ENCODE measurements around the gene SCD5. TPM values are rescaled to one million over a fixed set of nuclear protein-coding genes. Genes with fewer than 3 reads are reported as not detected.

The SCD5 gene
- total RNA-seq, 2 experiments from 2014 or later = 1.3 to 1.7 TPM

DNA sequence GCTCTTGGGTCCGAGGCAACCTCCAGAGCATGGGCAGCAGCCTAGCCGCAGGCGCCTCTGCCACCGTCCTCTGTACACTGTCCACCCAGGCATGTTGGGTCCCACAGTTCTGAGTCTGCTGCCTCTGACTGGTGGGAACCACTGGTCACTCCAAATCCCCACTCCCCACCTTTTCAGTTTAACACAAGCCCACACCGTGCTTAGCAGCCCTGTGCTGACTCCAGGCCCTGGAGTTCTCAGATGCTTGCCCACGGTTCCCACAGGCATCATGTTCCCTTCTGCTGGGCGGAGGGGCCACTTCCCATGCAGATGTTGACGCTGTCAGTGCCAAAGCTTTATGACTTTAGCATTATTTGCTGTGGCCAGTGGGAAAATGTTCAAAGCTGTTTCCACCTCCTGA lies 104.5 kb downstream of the SCD5 start:
- ChIA-PET CTCF (interaction anchor here (1.1 kb wide), 1 partner anchor 10 kb away, joined by 3 read pairs; no protein-coding TSS in a partner anchor), POLR2A (no interaction called here)
- no peak overlapping the region for H3K4me3 Mint-ChIP-seq
- H3K9me3 Mint-ChIP-seq (ENCODE audit: low read depth) = no peaks in the 10 kb centered on the region
- intact Hi-C loops (cut with DNase I, micrococcal nuclease) = no loop called here
- no peaks in the 10 kb centered on the region for H3K4me1 Mint-ChIP-seq
- ATAC-seq (no peak), DNase-seq (no peak)
- H3K27ac Mint-ChIP-seq = no peak overlapping the region
- H3K36me3 Mint-ChIP-seq (ENCODE audit: low read depth) = no peaks in the 10 kb centered on the region
- H3K27me3 Mint-ChIP-seq = peaks cover 4% of the 10 kb centered on the region

DNA sequence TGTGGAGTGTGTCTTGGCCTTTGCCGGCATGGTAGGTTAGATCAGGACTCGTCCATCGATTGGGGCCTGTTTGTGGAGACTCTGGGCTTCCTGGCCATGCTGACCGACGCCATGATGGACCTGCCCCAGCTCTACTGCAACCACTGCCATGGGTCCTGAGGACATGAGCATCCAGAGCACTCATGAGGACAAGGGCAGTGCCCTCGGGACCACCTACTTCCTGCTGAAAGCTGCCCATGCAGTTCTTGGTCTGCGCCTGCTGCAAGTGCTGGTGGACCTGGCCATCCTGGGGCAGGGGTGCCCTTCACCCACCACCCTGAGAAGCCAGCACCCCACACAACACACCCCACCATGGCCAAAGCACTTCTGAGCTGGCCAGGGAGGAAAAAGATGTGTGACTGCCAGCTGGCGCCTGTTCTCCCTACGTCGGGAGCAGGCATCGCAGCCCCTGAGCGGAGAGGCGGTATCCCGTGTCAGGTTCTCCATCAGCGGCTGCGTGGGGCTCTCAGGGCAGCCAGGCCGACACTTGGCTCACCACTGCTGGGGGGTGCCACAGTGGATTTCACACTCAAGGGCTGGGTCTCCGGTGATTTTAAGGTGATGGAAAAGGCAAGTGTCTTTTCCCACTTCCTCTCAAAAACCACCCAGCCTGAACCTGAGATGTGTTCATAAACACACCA lies 106.4 kb downstream of the SCD5 start:
- DNase-seq (no peak), ATAC-seq (no peak)
- Mint-ChIP-seq H3K4me1 (no peaks in the 10 kb centered on the region), H3K27me3 (peaks cover 2% of the 10 kb centered on the region), H3K9me3 (ENCODE audit: low read depth) (no peaks in the 10 kb centered on the region), H3K4me3 (no peak overlapping the region), H3K36me3 (ENCODE audit: low read depth) (no peaks in the 10 kb centered on the region), H3K27ac (no peak overlapping the region)
- intact Hi-C loops (cut with DNase I, micrococcal nuclease) = no loop called here
- ChIA-PET CTCF (interaction anchor here (1.0 kb wide), 1 partner anchor 47 kb away, joined by 4 read pairs; no protein-coding TSS in a partner anchor), POLR2A (no interaction called here)

DNA sequence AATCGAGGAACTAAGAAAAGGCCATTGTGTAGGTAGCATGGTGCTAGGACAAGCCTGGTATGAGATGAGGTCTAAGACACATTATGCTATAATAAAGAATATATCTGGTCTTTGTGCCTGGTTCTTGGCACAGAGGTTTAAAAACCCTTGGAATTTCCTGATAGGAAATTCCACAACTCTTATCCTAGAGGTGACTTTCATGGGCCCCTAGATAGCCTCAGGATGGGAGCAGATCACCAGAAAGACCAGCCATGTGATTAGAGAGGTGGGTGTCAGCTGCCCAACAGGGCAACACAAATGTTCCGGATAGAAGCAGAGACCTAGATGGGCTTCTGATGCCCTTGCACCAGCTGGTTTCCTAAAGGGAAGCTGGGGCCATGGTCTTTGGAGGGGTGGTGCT lies 107.2 kb downstream of the SCD5 start:
- no peak overlapping the region for H3K27ac Mint-ChIP-seq
- ATAC-seq = no peak
- intact Hi-C loops (cut with DNase I, micrococcal nuclease) = no loop called here
- peaks cover 2% of the 10 kb centered on the region for H3K27me3 Mint-ChIP-seq
- no peaks in the 10 kb centered on the region for H3K36me3 Mint-ChIP-seq (ENCODE audit: low read depth)
- CTCF ChIA-PET = interaction anchor here (1.0 kb wide), 1 partner anchor 48 kb away, joined by 4 read pairs; no protein-coding TSS in a partner anchor
- no peak for DNase-seq
- no peak overlapping the region for H3K4me3 Mint-ChIP-seq
- H3K4me1 Mint-ChIP-seq = no peaks in the 10 kb centered on the region
- H3K9me3 Mint-ChIP-seq (ENCODE audit: low read depth) = no peaks in the 10 kb centered on the region
- POLR2A ChIA-PET = interaction anchor here (0.6 kb wide), 1 partner anchor 109 kb away, joined by 3 read pairs; no protein-coding TSS in a partner anchor

DNA sequence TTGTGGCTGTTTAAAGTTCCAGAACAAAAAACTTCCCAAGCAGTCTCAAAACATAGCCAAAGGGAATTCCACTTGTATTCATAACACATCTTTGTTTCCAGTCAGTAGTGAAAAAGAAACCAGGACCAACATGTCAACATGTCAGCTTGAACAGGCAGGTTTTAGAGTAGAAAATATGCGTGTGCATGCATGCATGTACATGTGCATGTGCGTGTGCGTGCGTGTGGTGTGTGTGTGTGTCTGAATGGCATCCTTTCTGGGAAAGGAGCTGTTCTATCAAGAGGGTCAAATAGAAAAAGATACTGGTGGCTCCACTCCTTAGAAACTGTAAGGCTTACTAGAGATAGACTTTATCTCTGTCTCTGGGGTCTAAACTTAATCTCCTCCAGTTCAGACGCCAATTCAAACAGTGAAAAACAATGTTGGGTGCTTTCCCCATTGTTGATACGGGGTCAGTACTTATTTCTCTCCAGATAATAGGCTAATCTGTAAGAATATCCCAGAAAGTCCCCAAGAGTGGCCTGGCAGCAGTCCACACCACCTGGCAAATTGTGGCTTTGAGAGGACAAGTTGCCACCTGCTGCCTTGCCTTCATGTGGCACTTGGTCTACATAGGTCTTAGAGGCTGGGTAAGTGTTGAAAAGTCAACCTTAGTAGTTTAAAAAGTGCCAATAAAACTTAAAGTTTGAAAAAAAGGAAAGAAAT lies 110.4 kb downstream of the SCD5 start:
- Mint-ChIP-seq H3K4me3 (no peak overlapping the region), H3K36me3 (ENCODE audit: low read depth) (no peaks in the 10 kb centered on the region), H3K27me3 (peaks cover 6% of the 10 kb centered on the region), H3K27ac (no peak overlapping the region), H3K9me3 (ENCODE audit: low read depth) (no peaks in the 10 kb centered on the region), H3K4me1 (no peaks in the 10 kb centered on the region)
- ChIA-PET CTCF (interaction anchor here (0.7 kb wide), 1 partner anchor 941 kb away, joined by 4 read pairs; no protein-coding TSS in a partner anchor), POLR2A (no interaction called here)
- ATAC-seq (no peak), DNase-seq (no peak)
- intact Hi-C loops (cut with DNase I, micrococcal nuclease) = no loop called here

DNA sequence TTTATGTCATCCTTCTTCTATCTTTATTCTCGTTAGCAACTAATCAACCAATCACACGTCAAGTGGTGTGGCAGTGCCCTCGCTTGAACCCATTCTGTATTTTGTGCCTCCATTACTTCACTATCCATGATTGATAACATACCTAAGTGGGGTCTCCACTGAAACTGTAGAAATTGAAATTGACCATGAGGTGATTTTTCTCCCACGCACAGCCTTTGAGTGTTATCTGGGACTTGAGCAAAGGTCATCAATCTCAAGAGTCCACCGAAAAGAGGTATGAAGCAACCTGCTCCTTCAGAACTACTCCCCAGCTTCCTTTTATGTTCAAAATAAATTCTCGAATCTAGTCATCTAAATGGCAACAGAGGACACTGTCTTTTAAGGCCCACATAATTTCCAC lies 111.1 kb downstream of the SCD5 start:
- peaks cover 6% of the 10 kb centered on the region for H3K27me3 Mint-ChIP-seq
- H3K4me3 Mint-ChIP-seq = no peak overlapping the region
- ChIA-PET POLR2A (no interaction called here), CTCF (interaction anchor here (0.7 kb wide), 1 partner anchor 941 kb away, joined by 4 read pairs; no protein-coding TSS in a partner anchor)
- no peaks in the 10 kb centered on the region for H3K9me3 Mint-ChIP-seq (ENCODE audit: low read depth)
- DNase-seq = no peak
- H3K27ac Mint-ChIP-seq = no peak overlapping the region
- no peaks in the 10 kb centered on the region for H3K4me1 Mint-ChIP-seq
- intact Hi-C loops (cut with DNase I, micrococcal nuclease) = no loop called here
- no peaks in the 10 kb centered on the region for H3K36me3 Mint-ChIP-seq (ENCODE audit: low read depth)
- ATAC-seq = no peak

DNA sequence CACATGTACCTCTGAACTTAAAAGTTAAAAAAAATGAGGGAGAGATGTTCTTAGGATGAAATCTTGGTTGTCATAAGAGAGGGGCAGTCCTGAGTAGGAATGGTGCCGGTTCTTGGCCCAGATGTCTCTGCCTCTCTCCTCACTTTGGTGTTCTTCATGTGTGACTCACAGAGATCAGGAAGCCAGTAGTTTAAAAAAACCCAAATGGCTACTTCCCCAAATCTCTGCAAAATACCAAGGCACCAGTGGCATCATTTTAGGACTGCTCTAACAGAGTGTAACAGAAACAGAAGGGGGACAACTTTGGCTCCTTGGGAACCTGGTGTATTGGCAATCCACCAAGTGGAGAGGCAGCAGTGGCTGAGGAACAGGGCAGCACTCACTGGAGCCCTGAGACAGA lies 116.8 kb downstream of the SCD5 start:
- Mint-ChIP-seq H3K4me1 (no peaks in the 10 kb centered on the region), H3K36me3 (ENCODE audit: low read depth) (no peaks in the 10 kb centered on the region), H3K4me3 (no peak overlapping the region), H3K9me3 (ENCODE audit: low read depth) (no peaks in the 10 kb centered on the region), H3K27ac (no peak overlapping the region), H3K27me3 (peaks cover 6% of the 10 kb centered on the region)
- ATAC-seq (no peak), DNase-seq (no peak)
- intact Hi-C loops (cut with DNase I, micrococcal nuclease) = no loop called here
- ChIA-PET POLR2A (no interaction called here), CTCF (no interaction called here)

DNA sequence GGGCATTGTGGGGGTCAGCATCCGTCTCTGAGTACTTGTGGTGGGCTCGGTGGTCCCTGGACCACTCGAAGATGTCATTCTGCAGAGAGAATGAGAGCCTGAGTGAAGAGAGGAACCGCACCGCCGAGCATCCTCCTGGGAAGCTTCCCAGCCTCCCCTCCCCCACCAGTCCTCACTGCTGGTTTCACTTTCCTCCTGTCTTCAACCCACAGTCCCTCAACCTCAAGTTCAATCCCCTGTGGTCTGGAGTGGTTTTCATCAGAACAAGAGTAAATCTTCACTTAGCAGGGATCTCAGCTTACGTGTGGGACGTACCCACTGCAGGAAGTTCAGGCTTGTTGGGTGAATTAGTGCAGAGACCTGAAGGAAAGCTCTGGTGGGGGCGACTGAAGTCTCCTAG lies 117.8 kb downstream of the SCD5 start:
- Mint-ChIP-seq H3K27ac (no peak overlapping the region), H3K9me3 (ENCODE audit: low read depth) (no peaks in the 10 kb centered on the region), H3K27me3 (peaks cover 6% of the 10 kb centered on the region), H3K36me3 (ENCODE audit: low read depth) (no peaks in the 10 kb centered on the region), H3K4me3 (no peak overlapping the region), H3K4me1 (no peaks in the 10 kb centered on the region)
- intact Hi-C loops (cut with DNase I, micrococcal nuclease) = no loop called here
- ChIA-PET POLR2A (no interaction called here), CTCF (interaction anchor here (1.0 kb wide), 1 partner anchor 42 kb away, joined by 4 read pairs; no protein-coding TSS in a partner anchor)
- no peak for DNase-seq
- no peak for ATAC-seq

DNA sequence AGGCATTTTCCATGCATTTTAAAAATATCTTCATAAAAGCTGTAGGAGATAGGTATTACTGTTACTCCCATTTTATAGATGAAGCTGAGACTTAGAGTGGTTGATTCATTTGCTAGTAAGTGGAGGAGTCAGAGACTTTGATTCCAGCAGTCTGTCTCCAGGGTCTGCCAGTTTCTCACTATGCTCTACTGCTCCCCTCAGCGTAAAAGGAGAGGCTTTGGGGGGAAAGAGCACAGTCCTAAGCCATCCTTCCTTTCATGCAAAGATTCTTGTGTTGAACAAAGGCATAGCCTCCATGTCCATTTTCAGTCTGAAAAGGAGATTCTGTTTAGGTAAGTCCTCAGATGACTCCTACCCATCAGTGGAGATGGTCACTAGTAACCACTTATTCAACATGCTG lies 119.1 kb downstream of the SCD5 start:
- ChIA-PET CTCF (no interaction called here), POLR2A (no interaction called here)
- peaks cover 5% of the 10 kb centered on the region for H3K27me3 Mint-ChIP-seq
- no peak for ATAC-seq
- intact Hi-C loops (cut with DNase I, micrococcal nuclease) = no loop called here
- DNase-seq = no peak
- no peaks in the 10 kb centered on the region for H3K36me3 Mint-ChIP-seq (ENCODE audit: low read depth)
- H3K4me3 Mint-ChIP-seq = no peak overlapping the region
- no peaks in the 10 kb centered on the region for H3K9me3 Mint-ChIP-seq (ENCODE audit: low read depth)
- H3K27ac Mint-ChIP-seq = no peak overlapping the region
- H3K4me1 Mint-ChIP-seq = no peaks in the 10 kb centered on the region

DNA sequence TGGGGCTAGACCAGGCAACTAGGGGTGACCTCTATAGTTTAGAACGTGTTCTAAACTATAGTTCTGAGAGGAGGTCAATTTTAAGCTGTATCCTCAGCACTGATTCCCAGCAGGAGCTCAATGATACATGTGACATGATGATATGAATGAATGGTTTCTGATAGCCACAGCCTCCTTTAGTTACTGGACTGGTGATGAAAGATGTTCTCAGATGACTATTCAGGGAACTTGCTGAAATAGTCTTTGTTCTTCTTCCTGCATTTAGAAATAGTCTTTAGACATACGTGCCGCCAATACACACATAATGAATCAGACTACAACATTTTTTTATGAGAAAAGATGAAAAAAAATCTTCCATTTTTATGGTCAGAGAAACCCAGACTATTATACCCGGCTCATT lies 120.5 kb downstream of the SCD5 start:
- H3K27ac Mint-ChIP-seq = no peak overlapping the region
- no peaks in the 10 kb centered on the region for H3K9me3 Mint-ChIP-seq (ENCODE audit: low read depth)
- no peaks in the 10 kb centered on the region for H3K36me3 Mint-ChIP-seq (ENCODE audit: low read depth)
- ATAC-seq = no peak
- peaks cover 3% of the 10 kb centered on the region for H3K27me3 Mint-ChIP-seq
- H3K4me3 Mint-ChIP-seq = no peak overlapping the region
- intact Hi-C loops (cut with DNase I, micrococcal nuclease) = no loop called here
- ChIA-PET POLR2A (no interaction called here), CTCF (interaction anchor here (1.4 to 2.0 kb wide), 2 partner anchors 47 to 61 kb away, joined by 3 to 10 read pairs; no protein-coding TSS in a partner anchor)
- DNase-seq = no peak
- H3K4me1 Mint-ChIP-seq = no peaks in the 10 kb centered on the region

DNA sequence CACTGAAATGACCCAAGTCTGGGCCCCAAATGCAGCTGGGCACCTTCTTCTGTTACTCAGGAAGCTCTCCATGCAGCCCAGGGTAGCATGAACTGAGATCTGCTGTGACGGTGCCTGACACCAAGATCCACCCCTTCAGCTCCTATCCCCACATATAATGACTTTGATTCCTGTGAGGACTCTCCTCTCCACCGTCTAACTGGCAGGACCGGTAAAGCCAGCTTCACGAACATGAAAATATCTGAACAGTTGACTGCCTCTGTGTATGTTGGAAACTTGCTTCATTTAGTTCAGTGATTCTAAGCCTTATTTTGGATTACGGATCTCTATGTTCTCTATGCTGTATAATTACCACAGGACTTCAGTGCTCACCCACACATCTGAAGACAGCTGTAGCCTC lies 121.3 kb downstream of the SCD5 start:
- H3K27ac Mint-ChIP-seq = no peak overlapping the region
- H3K9me3 Mint-ChIP-seq (ENCODE audit: low read depth) = no peaks in the 10 kb centered on the region
- H3K36me3 Mint-ChIP-seq (ENCODE audit: low read depth) = no peaks in the 10 kb centered on the region
- ChIA-PET POLR2A (no interaction called here), CTCF (interaction anchor here (1.0 to 2.0 kb wide), 3 partner anchors 48 to 68 kb away, joined by 3 to 10 read pairs (median 3); no protein-coding TSS in a partner anchor)
- peaks cover 3% of the 10 kb centered on the region for H3K27me3 Mint-ChIP-seq
- DNase-seq (no peak), ATAC-seq (no peak)
- H3K4me3 Mint-ChIP-seq = no peak overlapping the region
- H3K4me1 Mint-ChIP-seq = no peaks in the 10 kb centered on the region
- intact Hi-C loops (cut with DNase I, micrococcal nuclease) = no loop called here

DNA sequence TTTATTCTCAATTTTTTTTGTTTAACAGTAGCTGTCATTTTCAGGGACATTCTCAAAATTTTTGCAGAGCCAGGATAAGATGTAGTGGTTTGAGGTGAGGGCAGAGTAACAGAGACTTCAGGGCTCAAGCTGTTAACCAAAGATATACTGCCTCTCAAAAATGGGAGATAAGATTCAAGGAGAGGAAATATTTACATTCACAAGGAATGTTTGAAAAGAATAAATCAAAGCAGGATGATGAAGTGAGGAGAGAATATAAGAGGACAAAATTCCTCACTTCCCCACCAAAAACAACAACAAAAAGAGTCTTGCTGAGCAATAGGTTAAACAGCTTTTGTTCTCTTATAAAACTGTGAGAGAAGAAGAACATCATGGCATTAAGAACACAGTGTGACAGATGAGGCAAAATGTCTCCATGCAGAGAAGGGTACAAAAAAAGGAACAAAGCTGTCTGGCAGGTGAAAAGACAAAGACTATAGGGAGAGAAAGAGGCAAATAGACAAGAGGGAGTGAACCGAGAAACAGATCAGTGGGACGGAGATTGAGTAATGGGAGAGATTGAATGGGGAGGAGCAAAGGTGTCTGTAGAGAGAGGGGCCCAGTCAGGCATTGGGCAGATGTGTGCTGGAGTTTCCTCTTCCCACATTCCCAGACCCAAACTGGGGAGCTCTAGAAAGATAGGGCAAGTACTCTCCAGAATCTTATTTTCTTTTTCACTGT lies 130.7 kb downstream of the SCD5 start:
- H3K36me3 Mint-ChIP-seq (ENCODE audit: low read depth) = no peaks in the 10 kb centered on the region
- no peaks in the 10 kb centered on the region for H3K4me1 Mint-ChIP-seq
- peaks cover 5% of the 10 kb centered on the region for H3K9me3 Mint-ChIP-seq (ENCODE audit: low read depth)
- H3K4me3 Mint-ChIP-seq = no peak overlapping the region
- ATAC-seq = no peak
- intact Hi-C loops (cut with DNase I, micrococcal nuclease) = no loop called here
- POLR2A ChIA-PET = no interaction called here
- peaks cover 8% of the 10 kb centered on the region for H3K27me3 Mint-ChIP-seq
- DNase-seq = no peak
- no peak overlapping the region for H3K27ac Mint-ChIP-seq
- CTCF ChIA-PET = interaction anchor here (1.3 kb wide), 1 partner anchor 16 kb away, joined by 4 read pairs; no protein-coding TSS in a partner anchor
